Epithelial cell of esophagus (primary cell): ENCODE results near the gene ZNF681.
A peak's percentile ranks its signal among the peaks of the same experiment; 100 is the strongest.
"Not testable (repeated sequence)": the region's sequence is repeated elsewhere in the genome, so short reads cannot be mapped to it uniquely, and the experiment has no call there.

ENCODE experiments used
- DNase-seq: peaks from one replicate; pipeline ENCODE4 v3.0.0; 2010; ENCODE audit warnings: low read depth
- H3K4me3 ChIP-seq: 2 replicates; pipeline ENCODE4 v1.5.1; 2011; ENCODE audit warnings: mild to moderate bottlenecking, low read length, control low read depth
- TF ChIP-seq, protein P1 (sequence below): IDR thresholded peaks from 2 replicates; pipeline ENCODE4 v1.5.1; 2011; ENCODE audit warnings: low read depth, mild to moderate bottlenecking, low read length, control low read depth, inconsistent platforms; ENCODE audit not compliant: insufficient read depth; ENCODE audit errors: missing control alignments

Gene ZNF681

DNA sequence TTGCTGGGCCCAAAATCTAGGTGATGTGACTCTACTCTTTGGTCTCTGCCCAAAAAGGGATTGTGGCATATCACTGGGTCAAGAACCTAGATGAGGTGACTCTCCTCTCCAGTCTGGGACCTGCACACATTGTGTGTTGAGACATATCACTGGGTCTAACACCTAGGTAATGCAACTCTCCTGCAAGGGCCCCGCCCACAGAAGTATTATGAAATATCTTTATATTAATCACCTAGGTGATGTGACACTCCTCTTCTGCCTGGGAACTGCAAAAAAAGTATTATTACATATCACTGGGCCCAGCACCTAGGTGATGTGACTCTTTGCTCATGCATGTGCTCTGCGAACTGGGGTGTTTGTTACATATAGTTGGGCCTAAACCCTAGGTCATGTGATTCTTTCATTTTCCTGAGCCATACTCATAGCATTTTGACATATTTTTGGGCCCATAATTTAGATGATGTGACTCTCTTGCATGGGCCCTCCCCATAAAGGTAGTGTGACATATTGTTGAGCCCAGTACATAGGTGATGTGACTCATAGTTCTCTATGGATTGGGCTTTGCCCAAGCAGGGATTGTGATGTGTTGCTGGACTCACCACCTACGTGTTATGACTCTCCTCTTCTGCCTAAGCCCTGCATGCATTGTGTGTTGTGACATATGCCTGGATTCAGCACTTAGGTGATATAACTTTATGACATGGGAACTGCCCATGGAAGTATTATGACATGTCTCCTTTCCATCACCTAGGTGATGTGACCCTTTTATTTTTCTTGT is 11.2 kb upstream of the ZNF681 start:
- peak; percentile 80 for DNase-seq
- TF ChIP-seq, protein P1, sequence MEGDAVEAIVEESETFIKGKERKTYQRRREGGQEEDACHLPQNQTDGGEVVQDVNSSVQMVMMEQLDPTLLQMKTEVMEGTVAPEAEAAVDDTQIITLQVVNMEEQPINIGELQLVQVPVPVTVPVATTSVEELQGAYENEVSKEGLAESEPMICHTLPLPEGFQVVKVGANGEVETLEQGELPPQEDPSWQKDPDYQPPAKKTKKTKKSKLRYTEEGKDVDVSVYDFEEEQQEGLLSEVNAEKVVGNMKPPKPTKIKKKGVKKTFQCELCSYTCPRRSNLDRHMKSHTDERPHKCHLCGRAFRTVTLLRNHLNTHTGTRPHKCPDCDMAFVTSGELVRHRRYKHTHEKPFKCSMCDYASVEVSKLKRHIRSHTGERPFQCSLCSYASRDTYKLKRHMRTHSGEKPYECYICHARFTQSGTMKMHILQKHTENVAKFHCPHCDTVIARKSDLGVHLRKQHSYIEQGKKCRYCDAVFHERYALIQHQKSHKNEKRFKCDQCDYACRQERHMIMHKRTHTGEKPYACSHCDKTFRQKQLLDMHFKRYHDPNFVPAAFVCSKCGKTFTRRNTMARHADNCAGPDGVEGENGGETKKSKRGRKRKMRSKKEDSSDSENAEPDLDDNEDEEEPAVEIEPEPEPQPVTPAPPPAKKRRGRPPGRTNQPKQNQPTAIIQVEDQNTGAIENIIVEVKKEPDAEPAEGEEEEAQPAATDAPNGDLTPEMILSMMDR: no peak
- no peak overlapping the region for H3K4me3 ChIP-seq

DNA sequence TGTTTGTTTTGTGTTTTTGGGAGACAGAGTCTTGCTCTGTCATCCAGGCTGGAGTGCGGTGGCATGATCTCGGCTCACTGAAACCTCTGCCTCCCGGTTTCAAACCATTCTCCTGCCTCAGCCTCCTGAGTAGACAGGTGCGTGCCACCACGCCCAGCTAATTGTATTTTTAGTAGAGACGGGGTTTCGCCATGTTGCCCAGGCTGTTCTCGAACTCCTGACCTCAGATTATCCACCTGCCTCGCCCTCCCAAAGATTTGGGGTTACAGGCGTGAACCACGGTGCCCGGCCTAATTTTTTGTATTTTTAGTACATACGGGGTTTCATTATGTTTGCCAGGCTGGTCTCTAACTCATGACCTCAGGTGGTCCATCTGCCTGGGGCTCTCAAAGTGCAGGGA is 8.3 kb upstream of the ZNF681 start:
- no peak overlapping the region for H3K4me3 ChIP-seq
- no peak for DNase-seq
- TF ChIP-seq, protein P1: no peak

DNA sequence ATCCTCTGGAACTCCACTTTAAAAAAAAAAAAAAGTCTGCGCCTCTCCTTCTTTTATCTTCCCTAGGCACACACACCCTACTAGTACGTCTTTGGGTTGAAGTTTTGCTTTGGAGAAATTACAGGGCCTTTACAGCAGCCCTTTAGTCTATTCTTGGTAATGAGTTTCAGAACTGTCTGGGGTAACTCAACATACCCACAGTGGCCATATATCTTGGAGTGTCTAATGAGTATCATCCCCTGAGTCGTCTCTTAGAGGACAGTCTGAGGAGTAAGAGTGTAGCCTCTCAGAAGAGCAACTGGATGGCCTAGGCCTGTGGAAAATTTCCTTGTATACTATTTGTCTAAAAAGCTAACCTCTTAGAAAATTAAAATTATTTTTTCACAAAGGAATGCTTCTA is 6.1 kb upstream of the ZNF681 start:
- TF ChIP-seq, protein P1: no peak
- H3K4me3 ChIP-seq: no peak overlapping the region
- DNase-seq: no peak

DNA sequence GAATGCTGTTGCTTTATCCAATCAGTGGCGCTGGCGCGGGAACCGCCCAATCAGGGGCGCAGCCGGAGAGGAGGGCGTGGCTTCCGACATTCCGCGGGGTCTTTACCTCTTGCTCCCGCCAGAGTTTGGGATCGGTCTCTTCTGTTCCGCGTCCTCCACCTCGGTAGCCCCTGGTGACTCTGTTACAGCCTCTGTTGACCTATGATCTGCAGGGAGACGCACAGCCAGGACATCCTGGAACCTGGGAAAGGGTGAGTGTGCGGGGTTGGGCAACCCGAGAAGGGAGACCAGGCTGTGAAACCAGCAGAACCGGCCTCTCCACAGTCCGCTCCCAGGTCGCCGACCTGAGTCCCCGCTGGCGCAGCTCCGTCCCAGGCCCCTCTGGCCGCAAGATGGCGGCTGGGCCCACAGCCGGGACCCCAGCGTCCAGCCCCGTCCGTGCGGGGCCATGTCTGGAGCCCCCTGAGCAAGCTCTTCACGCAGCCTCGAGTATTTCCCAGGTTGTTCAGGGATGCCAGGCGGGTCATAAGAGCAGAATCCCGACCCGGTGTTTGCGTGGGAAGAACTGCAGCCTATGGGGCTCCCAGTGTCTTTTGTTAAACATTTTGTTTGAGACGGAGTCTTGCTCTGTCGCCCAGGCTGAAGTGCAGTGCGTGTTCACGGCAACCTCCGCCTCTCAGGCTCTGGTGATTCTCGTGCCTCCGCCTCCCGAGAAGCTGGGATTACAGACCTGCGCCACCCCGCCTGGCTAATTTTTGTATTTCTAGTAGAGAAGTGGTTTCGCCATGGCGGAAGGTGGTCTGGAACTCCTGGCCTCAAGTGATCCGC is 4.4 kb upstream of the ZNF681 start:
- TF ChIP-seq, protein P1: no peak
- H3K4me3 ChIP-seq: peak overlapping the region; percentile 63
- DNase-seq: peak; percentile 79

DNA sequence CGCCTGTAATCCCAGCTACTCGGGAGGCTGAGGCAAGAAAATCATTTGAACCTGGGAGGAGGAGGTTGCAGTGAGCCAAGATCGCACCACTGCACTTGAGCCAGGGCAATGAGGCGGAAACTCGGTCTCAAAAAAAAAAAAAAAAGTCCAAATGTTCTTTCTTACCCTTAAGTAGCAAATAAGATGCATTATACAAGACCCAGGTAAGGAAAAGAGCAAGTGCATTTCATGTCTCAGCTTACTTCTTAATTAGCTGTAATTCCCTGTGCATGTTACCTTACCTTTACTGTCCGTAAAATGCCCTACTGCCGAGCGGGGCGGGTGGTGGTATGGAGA is 3.8 kb upstream of the ZNF681 start:
- TF ChIP-seq, protein P1: no peak
- DNase-seq: no peak
- peak overlapping the region; percentile 63 for H3K4me3 ChIP-seq

DNA sequence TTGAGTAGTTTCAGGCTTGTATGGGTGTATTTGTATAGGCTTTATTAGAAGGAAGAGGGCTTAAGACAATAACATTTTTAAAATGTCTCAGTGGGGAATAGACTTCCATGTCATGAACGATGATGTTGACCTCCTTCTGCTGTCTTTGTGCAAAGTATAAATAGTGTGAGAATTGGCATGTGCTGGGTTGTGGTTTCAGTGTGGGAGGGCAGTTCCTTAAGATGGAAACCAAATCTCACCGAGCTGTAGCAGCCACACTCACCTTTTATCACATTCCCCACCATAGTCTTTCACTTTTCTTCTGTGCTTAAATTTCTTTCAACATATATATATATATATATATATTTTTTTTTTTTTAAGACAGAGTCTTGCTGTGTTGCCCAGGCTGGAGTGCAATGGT is 1.6 kb upstream of the ZNF681 start:
- DNase-seq: not testable (repeated sequence)

DNA sequence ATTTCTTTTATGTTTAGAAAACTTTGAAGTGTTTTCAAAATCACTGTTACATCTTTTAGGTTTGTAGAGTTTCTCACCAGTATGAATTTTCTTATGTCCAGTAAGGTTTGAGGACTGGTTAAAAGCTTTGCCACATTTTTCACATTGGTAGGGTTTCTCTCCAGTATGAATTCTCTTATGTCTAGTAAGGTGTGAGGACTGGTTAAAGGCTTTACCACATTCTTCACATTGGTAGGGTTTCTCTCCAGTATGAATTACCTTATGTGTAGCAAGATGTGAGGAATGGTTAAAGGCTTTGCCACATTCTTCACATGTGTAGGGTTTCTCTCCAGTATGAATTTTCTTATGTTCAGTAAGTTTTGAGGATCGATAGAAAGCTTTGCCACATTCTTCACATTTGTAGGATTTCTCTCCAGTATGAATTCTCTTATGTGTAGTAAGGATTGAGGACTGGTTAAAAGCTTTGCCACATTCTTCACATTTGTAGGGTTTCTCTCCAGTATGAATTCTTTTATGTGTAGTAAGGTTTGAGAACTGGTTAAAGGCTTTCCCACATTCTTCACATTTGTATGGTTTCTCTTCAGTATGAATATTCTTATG is 15.0 kb downstream of the ZNF681 start:
- DNase-seq, H3K4me3 ChIP-seq: not testable (repeated sequence)

More for the DNA sequence above, 1.6 kb upstream of the ZNF681 start:
- not testable (repeated sequence) for H3K4me3 ChIP-seq

DNA sequence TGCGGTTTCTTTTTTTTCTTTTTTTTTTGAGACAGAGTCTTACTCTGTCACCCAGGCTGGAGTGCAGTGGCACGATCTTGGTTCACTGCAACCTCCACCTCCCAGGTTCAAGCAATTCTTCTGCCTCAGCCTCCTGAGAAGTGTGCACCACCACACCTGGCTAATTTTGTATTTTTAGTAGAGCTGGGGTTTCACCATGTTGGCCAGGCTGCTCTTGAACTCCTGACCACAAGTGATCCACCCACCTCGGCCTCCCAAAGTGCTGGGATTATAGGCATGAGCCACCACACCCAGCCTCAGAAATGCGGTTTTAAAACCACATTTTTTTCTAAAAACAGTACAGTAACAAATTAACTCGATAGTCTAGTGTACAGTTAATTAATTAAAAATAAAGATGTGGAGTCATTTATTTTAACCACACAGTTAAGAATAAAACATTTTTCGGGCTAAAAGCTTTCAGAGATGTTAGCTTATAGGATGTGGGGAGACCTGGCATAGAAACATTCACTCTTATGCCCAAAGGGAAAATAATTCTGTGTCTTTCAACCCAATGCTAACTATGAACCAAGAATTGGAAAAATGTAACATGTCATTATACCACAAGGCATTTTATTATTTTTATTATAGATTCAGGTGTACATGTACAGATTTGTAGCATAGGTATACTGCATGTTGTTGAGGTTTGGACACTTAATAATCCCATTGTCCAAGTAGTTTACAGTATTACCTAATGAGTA is 27.8 kb downstream of the ZNF681 start:
- DNase-seq: peak; percentile 2
- H3K4me3 ChIP-seq: not testable (repeated sequence)

DNA sequence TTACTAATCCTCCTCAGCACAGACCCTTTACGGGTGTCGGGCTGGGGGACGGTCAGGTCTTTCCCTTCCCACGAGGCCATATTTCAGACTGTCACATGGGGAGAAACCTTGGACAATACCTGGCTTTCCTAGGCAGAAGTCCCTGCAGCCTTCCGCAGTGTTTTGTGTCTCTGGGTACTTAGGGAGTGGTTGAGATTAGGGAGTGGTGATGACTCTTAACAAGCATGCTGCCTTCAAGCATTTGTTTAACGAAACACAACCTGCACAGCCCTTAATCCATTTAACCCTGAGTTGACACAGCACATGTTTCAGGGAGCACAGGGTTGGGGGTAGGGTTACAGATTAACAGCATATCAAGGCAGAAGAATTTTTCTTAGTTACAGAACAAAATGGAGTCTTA is 34.5 kb downstream of the ZNF681 start:
- not testable (repeated sequence) for H3K4me3 ChIP-seq
- peak; percentile 49 for DNase-seq
